Measurements from ENCODE around the gene CDHR5.

Gene CDHR5

DNA sequence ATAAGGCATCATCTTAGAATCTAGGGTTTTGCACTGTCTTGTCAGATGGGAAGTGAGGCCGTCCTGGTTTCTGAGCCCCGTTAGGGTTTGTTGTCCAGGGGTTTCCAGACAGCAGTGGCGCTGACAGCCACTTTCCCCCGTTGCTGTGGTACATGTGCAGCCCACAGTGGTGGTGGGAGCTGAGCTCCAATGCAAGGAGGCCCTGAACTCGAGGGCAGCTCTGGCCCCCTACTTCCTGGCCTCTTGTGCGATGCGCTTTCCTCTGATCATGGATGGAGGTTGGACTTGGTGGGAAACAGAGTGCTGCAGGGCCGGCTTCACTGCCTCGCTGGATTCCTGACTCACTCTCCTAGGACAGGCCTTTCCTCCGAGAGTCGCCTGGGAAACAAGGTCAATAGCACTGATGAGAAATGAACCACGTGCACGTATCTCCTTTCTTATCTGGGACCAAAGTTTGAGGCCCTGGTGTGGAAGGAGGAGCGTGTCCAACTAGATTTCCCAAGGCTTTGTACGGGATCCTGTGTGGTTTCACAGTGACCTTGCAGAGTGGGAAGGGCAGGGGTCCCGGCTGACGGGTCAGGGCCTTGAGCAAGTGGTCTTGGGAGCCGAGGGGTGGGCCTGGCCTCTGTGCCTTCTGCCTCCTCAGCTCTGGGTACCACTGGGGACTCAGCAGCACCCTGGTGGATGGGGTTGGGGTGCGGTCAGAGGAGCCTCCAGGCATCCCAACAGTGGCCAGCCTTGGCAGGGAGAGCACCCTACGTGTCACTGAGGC lies 44.7 kb downstream of the CDHR5 start:
- Histone ChIP-seq H3K4me1 (peaks cover 5% of the 10 kb centered on the region), H3K79me2 (peaks cover 45% of the 10 kb centered on the region), H3K9me3 (ENCODE audit: control insufficient read depth, low read length) (no peaks in the 10 kb centered on the region), H2AFZ (no peak overlapping the region), H3K27me3 (ENCODE audit: control insufficient read depth, insufficient read depth, low read length) (no peaks in the 10 kb centered on the region), H3K36me3 (ENCODE audit: control insufficient read depth, insufficient read depth, low read length) (no peaks in the 10 kb centered on the region), H3K9ac (no peak overlapping the region), H3K27ac (no peak overlapping the region), H3K4me2 (ENCODE audit: low read length) (no peak overlapping the region), H3K4me3 (ENCODE audit: low read depth, low read length) (no peak overlapping the region)
- no peak for TF ChIP-seq CTCF (IDR thresholded peaks at IDR 0.05)

GRCh38 chr11:578276-579035 lies 46.3 kb downstream of the CDHR5 start:
- Histone ChIP-seq H3K9me3 (ENCODE audit: control insufficient read depth, low read length) (no peaks in the 10 kb centered on the region), H3K36me3 (ENCODE audit: control insufficient read depth, insufficient read depth, low read length) (no peaks in the 10 kb centered on the region), H3K4me3 (ENCODE audit: low read depth, low read length) (no peak overlapping the region), H3K9ac (no peak overlapping the region), H3K27me3 (ENCODE audit: control insufficient read depth, insufficient read depth, low read length) (no peaks in the 10 kb centered on the region), H3K4me2 (ENCODE audit: low read length) (no peak overlapping the region), H3K27ac (no peak overlapping the region), H3K4me1 (peaks cover 5% of the 10 kb centered on the region), H2AFZ (no peak overlapping the region), H3K79me2 (peaks cover 39% of the 10 kb centered on the region)
- TF ChIP-seq CTCF (IDR thresholded peaks at IDR 0.05), result no peak

GRCh38 chr11:577611-577894 lies 47.2 kb downstream of the CDHR5 start:
- Histone ChIP-seq H3K4me1 (peaks cover 5% of the 10 kb centered on the region), H3K79me2 (peaks cover 37% of the 10 kb centered on the region), H3K27ac (no peak overlapping the region), H3K9ac (no peak overlapping the region), H3K27me3 (ENCODE audit: control insufficient read depth, insufficient read depth, low read length) (no peaks in the 10 kb centered on the region), H3K9me3 (ENCODE audit: control insufficient read depth, low read length) (no peaks in the 10 kb centered on the region), H3K4me3 (ENCODE audit: low read depth, low read length) (peak overlapping the region; percentile 68), H3K4me2 (ENCODE audit: low read length) (peak overlapping the region; percentile 78), H2AFZ (no peak overlapping the region), H3K36me3 (ENCODE audit: control insufficient read depth, insufficient read depth, low read length) (no peaks in the 10 kb centered on the region)
- TF ChIP-seq CTCF (IDR thresholded peaks at IDR 0.05), result no peak

DNA sequence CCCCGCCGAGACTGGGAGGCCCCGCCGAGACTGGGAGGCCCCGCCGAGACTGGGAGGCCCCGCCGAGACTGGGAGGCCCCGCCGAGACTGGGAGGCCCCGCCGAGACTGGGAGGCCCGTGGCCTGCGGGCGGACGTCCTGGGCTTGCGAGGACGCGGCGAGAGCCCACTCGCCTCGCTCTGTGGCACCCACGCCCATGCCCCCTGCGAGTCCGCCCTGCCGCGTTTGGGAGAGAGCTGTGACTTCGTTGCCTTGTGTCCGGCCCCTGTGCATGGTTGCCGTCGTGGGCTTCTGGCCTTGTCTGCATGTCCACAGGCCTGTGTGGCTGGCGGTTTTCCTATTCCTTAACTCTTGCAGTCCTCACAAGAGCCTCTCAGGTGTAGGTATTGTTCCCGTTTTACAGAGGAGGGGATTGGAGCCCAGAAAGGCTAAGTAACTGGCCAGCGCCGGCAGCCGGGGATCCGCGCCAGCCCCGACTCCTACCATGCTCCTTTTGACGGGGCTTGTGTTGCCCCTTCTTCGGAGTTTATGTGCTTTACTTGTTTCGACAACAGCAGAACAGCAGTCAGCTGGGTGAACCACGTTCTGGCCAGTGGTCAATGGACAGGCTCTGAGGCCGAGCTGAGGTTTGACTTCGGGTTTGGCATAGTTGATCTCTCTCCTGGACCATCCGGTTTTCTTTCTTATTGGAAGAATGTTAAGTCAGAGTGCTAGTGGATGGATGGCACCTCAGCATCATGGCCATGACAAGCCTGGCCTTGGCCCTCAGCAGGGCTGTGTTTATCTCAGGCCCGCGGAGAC lies 47.7 kb downstream of the CDHR5 start:
- H3K27ac ChIP-seq, result no peak overlapping the region
- H3K9me3 ChIP-seq (ENCODE audit: control insufficient read depth, low read length), result no peaks in the 10 kb centered on the region
- no peak for TF ChIP-seq CTCF (IDR thresholded peaks at IDR 0.05)
- peak overlapping the region; percentile 68 for H3K4me3 ChIP-seq (ENCODE audit: low read depth, low read length)
- H3K27me3 ChIP-seq (ENCODE audit: control insufficient read depth, insufficient read depth, low read length), result no peaks in the 10 kb centered on the region
- H3K4me1 ChIP-seq, result peaks cover 5% of the 10 kb centered on the region
- no peak overlapping the region for H2AFZ ChIP-seq
- no peak overlapping the region for H3K9ac ChIP-seq
- H3K79me2 ChIP-seq, result peaks cover 34% of the 10 kb centered on the region
- H3K4me2 ChIP-seq (ENCODE audit: low read length), result peak overlapping the region; percentile 78
- no peaks in the 10 kb centered on the region for H3K36me3 ChIP-seq (ENCODE audit: control insufficient read depth, insufficient read depth, low read length)
